Activated CD4-positive, CD25-positive, alpha-beta regulatory T cell treated with anti-CD3 and anti-CD28 coated beads, Interleukin-2, amount 50 U/mL, for 16 hours (primary cell): ENCODE measurements around the gene UGT3A1.
"Not testable (repeated sequence)": the region's sequence is repeated elsewhere in the genome, so short reads cannot be mapped to it uniquely, and the experiment has no call there.

Experiments used
- DNase-seq: peaks from one replicate; pipeline ENCODE4 v3.0.0-alpha.2; 2020; ENCODE audit warnings: low read depth, low spot score

Gene UGT3A1

GRCh38 chr5:35990941-35991611 lies at the start of gene UGT3A1:
Gene UGT3A1, minus strand, starts transcription at chr5:35991390. Its CDS starts 150 bp downstream, at chr5:35991240.
- no peak for DNase-seq

GRCh38 chr5:36035696-36036095 lies 44.5 kb upstream of the UGT3A1 start:
- DNase-seq: no peak

- DNase-seq: not testable (repeated sequence)
Observed at GRCh38 chr5:36034536-36035134, 43.4 kb upstream of the UGT3A1 start.

- no peak for DNase-seq
Observed at GRCh38 chr5:36033486-36033885, 42.3 kb upstream of the UGT3A1 start.

GRCh38 chr5:36033047-36033446 lies 41.9 kb upstream of the UGT3A1 start:
- DNase-seq: no peak

- DNase-seq: no peak
Observed at GRCh38 chr5:36031223-36031622, 40.0 kb upstream of the UGT3A1 start.

GRCh38 chr5:36029914-36030313 lies 38.7 kb upstream of the UGT3A1 start:
- DNase-seq: no peak

GRCh38 chr5:36028816-36029465 lies 37.8 kb upstream of the UGT3A1 start:
- DNase-seq: no peak

- no peak for DNase-seq
Observed at GRCh38 chr5:36027711-36028110, 36.5 kb upstream of the UGT3A1 start.

GRCh38 chr5:36026706-36027465 lies 35.7 kb upstream of the UGT3A1 start:
- DNase-seq: no peak

- not testable (repeated sequence) for DNase-seq
Observed at GRCh38 chr5:36022246-36022645, 31.1 kb upstream of the UGT3A1 start.

GRCh38 chr5:36019584-36019983 lies 28.4 kb upstream of the UGT3A1 start:
- DNase-seq: not testable (repeated sequence)

GRCh38 chr5:36017622-36018021 lies 26.4 kb upstream of the UGT3A1 start:
- no peak for DNase-seq

- DNase-seq: no peak
Observed at GRCh38 chr5:36017004-36017403, 25.8 kb upstream of the UGT3A1 start.

GRCh38 chr5:36013182-36013581 lies 22.0 kb upstream of the UGT3A1 start:
- DNase-seq: no peak

GRCh38 chr5:36009698-36010097 lies 18.5 kb upstream of the UGT3A1 start:
- DNase-seq: no peak

- DNase-seq: no peak
Observed at GRCh38 chr5:36007366-36007765, 16.2 kb upstream of the UGT3A1 start.

GRCh38 chr5:36006163-36006562 lies 15.0 kb upstream of the UGT3A1 start:
- DNase-seq: no peak

- no peak for DNase-seq
Observed at GRCh38 chr5:36001032-36001431, 9.8 kb upstream of the UGT3A1 start.

- no peak for DNase-seq
Observed at GRCh38 chr5:35999547-35999946, 8.4 kb upstream of the UGT3A1 start.

GRCh38 chr5:35996076-35996475 lies 4.9 kb upstream of the UGT3A1 start:
- no peak for DNase-seq

- DNase-seq: no peak
Observed at GRCh38 chr5:35990520-35990919, 670 bp downstream of the UGT3A1 start.
